Fibroblast of pulmonary artery (primary cell): ENCODE results near the gene ORC6.

Source experiments
- DNase-seq: peaks from one replicate; pipeline ENCODE4 v3.0.0-alpha.2; 2010; ENCODE audit warnings: low read depth
- H3K4me3 ChIP-seq: replicated peaks from 2 replicates; pipeline ENCODE4 v1.5.1; 2011; ENCODE audit warnings: low read depth, mild to moderate bottlenecking, control low read depth, low read length, moderate library complexity
- TF ChIP-seq, protein P1 (sequence below): IDR thresholded peaks from 2 replicates; pipeline ENCODE4 v1.5.1; 2011; ENCODE audit warnings: mild to moderate bottlenecking, control low read depth, low read length, inconsistent platforms; ENCODE audit errors: missing control alignments

Gene ORC6

GRCh38 chr16:46688654-46689364 lies 650 bp upstream of the ORC6 start, which contains the start of gene VPS35:
Gene VPS35, minus strand, starts transcription at chr16:46689178. Its CDS starts 45 bp downstream, at chr16:46689133.
- H3K4me3 ChIP-seq: peak within 1 kb of the TSS; percentile 91
- TF ChIP-seq, protein P1, sequence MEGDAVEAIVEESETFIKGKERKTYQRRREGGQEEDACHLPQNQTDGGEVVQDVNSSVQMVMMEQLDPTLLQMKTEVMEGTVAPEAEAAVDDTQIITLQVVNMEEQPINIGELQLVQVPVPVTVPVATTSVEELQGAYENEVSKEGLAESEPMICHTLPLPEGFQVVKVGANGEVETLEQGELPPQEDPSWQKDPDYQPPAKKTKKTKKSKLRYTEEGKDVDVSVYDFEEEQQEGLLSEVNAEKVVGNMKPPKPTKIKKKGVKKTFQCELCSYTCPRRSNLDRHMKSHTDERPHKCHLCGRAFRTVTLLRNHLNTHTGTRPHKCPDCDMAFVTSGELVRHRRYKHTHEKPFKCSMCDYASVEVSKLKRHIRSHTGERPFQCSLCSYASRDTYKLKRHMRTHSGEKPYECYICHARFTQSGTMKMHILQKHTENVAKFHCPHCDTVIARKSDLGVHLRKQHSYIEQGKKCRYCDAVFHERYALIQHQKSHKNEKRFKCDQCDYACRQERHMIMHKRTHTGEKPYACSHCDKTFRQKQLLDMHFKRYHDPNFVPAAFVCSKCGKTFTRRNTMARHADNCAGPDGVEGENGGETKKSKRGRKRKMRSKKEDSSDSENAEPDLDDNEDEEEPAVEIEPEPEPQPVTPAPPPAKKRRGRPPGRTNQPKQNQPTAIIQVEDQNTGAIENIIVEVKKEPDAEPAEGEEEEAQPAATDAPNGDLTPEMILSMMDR: peak; percentile 16
- DNase-seq: peak; percentile 99

DNA sequence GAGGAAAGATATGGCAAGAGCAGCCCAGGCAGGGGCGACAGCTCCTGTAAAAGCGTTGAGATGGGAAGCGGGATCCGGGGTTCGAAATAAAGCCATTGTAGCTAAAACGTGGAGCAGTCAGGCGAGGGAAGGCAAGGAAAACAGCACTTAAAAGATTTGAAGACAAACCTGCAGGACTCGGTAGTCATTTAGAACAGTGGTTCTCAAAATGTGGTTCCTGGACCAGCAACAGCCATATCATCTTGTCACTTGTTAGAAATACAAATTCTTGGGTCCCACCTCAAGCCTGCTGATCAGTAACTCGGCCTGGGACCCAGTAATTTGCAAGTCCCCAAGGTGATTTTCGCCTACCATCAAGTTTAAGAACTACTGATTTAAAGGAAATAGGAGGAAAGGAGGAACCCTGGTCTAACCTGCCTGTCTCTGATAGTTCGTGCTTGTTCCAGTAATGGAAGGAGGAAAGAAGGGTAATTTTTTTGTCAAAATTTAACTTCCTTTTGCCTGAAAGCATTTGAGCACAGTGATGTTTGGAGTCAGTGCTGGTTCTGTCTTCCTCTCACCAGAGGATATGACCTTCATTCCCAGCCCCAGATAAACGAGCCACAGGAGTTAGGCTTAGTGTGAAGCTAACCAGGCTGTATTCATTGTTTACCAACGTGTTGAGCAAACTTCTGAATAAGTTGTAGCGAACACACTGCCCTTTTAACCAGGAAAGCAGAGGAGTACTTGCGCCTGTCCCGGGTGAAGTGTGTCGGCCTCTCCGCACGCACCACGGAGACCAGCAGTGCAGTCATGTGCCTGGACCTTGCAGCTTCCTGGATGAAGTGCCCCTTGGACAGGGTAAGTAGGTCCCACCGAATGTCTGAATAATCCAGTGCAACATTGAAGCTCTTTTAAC lies 1.1 kb downstream of the ORC6 start:
- H3K4me3 ChIP-seq: peak overlapping the region; percentile 91
- DNase-seq: peak; percentile 49
- TF ChIP-seq, protein P1: no peak

GRCh38 chr16:46691726-46692125 lies 2.3 kb downstream of the ORC6 start:
- peak; percentile 30 for DNase-seq
- TF ChIP-seq, protein P1: no peak
- no peak overlapping the region for H3K4me3 ChIP-seq

DNA sequence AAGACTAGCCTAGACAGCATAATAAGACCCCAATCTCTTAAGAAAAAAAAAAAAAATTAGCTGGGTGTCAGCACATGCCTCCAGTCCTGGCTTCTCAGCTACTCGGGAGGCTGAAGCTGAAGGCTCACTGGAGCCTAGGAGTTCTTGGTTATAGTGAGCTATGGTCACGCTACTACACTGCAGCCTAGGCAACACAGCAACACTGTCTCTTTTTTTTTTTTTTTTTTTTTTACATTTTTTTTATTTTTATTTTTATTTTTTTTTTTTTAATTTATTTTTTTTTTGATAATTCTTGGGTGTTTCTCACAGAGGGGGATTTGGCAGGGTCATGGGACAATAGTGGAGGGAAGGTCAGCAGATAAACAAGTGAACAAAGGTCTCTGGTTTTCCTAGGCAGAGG lies 4.1 kb downstream of the ORC6 start:
- DNase-seq: no peak

GRCh38 chr16:46695937-46696336 lies 6.5 kb downstream of the ORC6 start:
- DNase-seq: no peak
- H3K4me3 ChIP-seq: no peak overlapping the region
- TF ChIP-seq, protein P1: no peak

More for the DNA sequence above, 4.1 kb downstream of the ORC6 start:
- TF ChIP-seq, protein P1: no peak
- H3K4me3 ChIP-seq: no peak overlapping the region

GRCh38 chr16:46696957-46697356 lies 7.5 kb downstream of the ORC6 start:
- no peak for DNase-seq
- TF ChIP-seq, protein P1: no peak
- no peak overlapping the region for H3K4me3 ChIP-seq
